HG03039 (cell line): ENCODE measurements around the gene CCDC40.

ENCODE experiments used
- ATAC-seq: cut with Tn5 transposase; IDR thresholded peaks from one replicate; pipeline ENCODE4 v1.9.1; 2021; ENCODE audit warnings: mild to moderate bottlenecking, moderate library complexity; ENCODE audit not compliant: unreplicated experiment

The CCDC40 gene

DNA sequence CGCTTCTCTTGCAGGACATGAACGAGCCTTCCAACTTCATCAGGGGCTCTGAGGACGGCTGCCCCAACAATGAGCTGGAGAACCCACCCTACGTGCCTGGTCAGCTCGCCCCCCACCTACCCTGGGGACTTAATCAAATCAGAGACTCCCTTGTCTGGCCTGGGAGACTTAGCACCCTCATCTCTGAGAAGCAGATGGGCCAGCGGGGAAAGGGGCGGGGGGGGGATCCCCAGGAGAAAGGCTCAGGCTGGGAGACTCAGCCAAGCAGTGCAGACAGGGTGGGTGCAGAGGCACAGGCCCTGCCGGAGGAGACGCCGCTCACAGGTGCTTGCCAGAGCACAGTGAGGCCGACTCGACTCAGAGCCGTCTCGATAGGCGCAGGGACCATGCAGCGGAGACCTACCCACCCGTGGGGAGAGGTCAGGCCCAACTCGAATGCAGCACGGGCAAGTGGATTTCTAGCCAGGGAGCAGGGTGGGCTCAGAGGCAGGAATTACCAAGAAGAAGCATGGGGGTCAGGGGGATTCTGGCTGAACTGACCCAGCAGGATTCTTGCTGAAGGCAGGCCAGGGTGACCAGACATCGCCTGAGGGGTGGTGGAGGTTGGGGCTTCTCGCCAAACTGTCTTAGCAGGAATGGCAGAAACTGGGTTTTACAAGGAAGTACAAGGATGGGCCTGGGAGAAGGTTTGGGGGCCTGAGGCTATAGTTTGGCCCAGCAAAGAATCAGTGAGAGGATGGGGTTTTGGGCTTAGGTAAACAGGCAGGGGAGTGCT is 74.7 kb downstream of the CCDC40 start:
- no peak for ATAC-seq

DNA sequence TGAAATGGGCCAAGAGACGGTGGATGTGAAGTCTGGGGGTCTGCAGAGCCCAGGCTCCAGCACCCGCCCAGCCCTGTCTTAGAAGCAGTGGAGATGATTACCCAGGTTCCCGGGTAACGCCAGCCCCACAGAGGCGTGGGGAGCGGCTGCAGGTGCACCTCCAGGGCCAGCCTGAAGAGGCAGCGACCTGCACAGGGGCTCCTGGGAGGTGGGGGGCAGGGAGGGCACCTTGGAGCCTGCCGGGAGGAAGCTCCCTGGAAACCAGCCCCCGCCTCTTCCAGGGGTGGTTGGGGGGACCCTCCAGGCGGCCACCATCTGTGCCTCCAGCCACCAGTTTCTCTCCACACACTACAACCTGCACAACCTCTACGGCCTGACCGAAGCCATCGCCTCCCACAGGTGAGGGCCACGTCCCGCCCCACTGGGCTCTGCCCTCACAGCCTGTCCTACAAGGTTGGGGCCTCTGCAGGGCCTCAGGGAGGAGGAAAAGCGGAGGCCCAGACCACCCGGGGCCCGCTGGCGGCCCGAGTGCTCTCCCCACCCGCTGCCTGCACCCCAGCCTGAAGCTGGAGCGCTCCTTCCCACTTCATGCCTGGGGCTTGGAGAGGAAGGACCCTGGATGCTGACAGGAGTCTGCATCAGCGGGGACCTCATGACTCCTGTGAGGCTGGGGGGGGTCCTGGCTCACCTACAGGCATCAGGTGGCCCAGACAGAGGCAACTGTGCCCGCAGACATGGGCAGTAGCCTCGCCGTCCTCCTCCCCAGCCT is 75.4 kb downstream of the CCDC40 start:
- no peak for ATAC-seq

GRCh38 chr17:80112471-80113032 is 76.1 kb downstream of the CCDC40 start:
- no peak for ATAC-seq

GRCh38 chr17:80113033-80113484 is 76.6 kb downstream of the CCDC40 start:
- ATAC-seq: no peak

- ATAC-seq: no peak
Observed at GRCh38 chr17:80114758-80115157, 78.3 kb downstream of the CCDC40 start.

- ATAC-seq: no peak
Observed at GRCh38 chr17:80115159-80115558, 78.7 kb downstream of the CCDC40 start.

- ATAC-seq: no peak
Observed at GRCh38 chr17:80116276-80116920, 80.0 kb downstream of the CCDC40 start.

GRCh38 chr17:80116921-80117380 is 80.5 kb downstream of the CCDC40 start:
- ATAC-seq: no peak

- no peak for ATAC-seq
Observed at GRCh38 chr17:80117491-80118401, 81.3 kb downstream of the CCDC40 start.

- ATAC-seq: no peak
Observed at GRCh38 chr17:80118601-80119270, 82.3 kb downstream of the CCDC40 start.

GRCh38 chr17:80119271-80119791 is 82.9 kb downstream of the CCDC40 start:
- no peak for ATAC-seq

- ATAC-seq: no peak
Observed at GRCh38 chr17:80119839-80120238, 83.4 kb downstream of the CCDC40 start.

GRCh38 chr17:80122026-80122575 is 85.7 kb downstream of the CCDC40 start:
- no peak for ATAC-seq

- ATAC-seq: no peak
Observed at GRCh38 chr17:80122926-80123505, 86.6 kb downstream of the CCDC40 start.

DNA sequence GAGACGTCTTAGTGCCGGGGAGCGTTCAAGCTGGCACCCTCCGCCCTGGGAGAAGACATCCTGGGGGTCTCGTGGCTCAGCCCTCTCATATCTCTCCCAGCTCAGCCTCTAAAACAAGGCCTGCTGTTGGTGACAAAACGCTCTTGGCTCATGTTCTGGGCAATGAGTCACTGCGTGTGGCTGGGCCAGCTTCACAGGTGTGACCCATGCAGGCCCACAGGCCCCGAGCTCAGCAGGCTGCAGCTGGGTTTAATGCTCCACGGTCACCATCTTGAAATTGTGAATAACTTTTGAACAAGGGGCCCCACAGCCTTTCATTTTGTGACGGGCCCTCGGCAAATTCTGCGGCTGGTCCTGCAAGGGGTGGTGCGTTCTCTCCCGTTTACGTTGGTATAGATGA is 87.3 kb downstream of the CCDC40 start:
- ATAC-seq: no peak

DNA sequence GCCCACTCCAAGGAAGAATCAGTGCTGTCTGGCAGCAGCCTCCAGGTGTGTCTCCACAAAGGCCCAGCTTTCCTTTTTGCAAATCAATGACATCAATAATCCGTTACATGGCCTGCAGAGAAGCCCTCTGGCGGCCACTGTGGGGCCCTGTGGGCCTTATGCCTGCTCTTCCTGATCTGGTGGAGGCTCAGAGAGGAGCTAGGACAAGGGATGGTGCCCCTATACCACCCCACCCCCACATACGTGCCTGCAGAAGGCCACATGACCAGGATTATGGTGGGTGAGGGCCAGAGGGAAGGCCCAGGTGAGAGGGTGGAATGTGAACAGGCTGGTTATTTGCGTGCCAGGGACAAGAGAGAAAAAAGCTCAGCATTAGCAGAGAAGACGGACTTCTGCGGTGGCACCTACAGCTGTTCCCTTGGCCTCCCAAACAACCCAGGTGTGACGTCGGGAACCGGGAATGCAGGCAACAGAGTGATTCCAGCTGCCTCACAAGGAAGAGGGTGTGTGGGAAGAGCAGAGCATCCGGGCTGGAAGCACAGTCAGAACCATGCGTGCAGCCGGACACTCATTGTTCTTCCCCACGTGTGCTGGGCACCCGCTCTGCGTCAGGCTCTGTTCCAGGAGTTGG is 88.0 kb downstream of the CCDC40 start:
- no peak for ATAC-seq

DNA sequence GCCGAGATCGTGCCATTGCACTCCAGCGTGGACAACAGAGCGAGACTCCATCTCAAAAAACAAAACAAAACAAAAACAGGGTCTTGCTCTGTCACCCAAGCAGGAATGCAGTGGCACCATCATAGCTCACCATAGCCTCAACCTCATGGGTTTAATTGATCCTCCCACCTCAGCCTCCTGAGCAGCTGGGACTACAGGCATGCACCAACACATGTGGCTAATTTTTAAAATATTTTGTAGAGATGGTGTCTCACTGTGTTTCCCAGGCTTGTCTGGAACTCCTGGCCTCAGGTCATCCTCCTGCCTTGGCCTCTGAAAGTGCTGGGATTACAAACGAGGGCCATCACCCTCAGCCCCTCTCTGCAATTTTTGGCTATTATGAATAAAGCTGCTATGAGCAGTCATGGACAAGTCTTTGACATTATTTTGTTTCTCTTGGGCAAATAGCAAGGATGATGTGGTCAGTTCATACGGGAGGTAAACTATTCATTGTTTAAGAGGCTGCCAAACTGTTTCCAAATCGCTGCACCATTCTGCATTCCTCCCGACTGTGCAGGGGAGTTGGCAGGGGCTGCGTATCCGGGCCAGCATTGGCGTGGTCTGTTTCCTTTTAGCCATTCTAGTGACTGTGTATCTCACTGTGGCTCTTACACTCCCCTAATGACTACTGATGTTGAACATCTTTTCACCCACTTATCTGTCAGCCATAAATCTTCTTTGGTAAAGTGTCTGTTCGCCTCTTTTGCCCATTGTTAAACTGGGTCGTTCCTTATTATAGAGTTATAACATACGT is 89.4 kb downstream of the CCDC40 start:
- ATAC-seq: no peak

GRCh38 chr17:80126449-80126715 is 89.9 kb downstream of the CCDC40 start:
- ATAC-seq: no peak
